H9 (cell line): Measurements from ENCODE around the gene KRTAP21-3. TPM values are rescaled to one million over a fixed set of nuclear protein-coding genes. Genes with fewer than 3 reads are reported as not detected.

Experiments
- DNase-seq: peaks from one replicate; pipeline ENCODE4 v3.0.0-alpha.2; 2017
- H2AFZ ChIP-seq: one replicate; pipeline ENCODE4 v1.6.1; 2013; ENCODE audit warnings: mild to moderate bottlenecking, low read length, control low read depth, moderate library complexity
- H2AK5ac ChIP-seq: 2 replicates; pipeline ENCODE4 v1.6.1; 2013; ENCODE audit warnings: low read length, control low read depth, mixed read lengths; ENCODE audit not compliant: insufficient read length
- H2BK120ac ChIP-seq: one replicate; pipeline ENCODE4 v1.6.1; 2013; ENCODE audit warnings: low read depth, mild to moderate bottlenecking, low read length, control low read depth, inconsistent platforms; ENCODE audit not compliant: poor library complexity, severe bottlenecking
- H2BK12ac ChIP-seq: 2 replicates; pipeline ENCODE4 v1.6.1; 2013; ENCODE audit warnings: low read length, control low read depth, mixed read lengths, low read depth; ENCODE audit not compliant: insufficient read length
- H2BK15ac ChIP-seq: 2 replicates; pipeline ENCODE4 v1.6.1; 2013; ENCODE audit warnings: low read depth, low read length, control low read depth
- H2BK20ac ChIP-seq: one replicate; pipeline ENCODE4 v1.6.1; 2013; ENCODE audit warnings: low read depth, mild to moderate bottlenecking, low read length, control low read depth, inconsistent platforms; ENCODE audit not compliant: poor library complexity, severe bottlenecking
- H2BK5ac ChIP-seq: 2 replicates; pipeline ENCODE4 v1.6.1; 2013; ENCODE audit warnings: low read length, control low read depth, mixed read lengths; ENCODE audit not compliant: insufficient read length
- H3K14ac ChIP-seq: 2 replicates; pipeline ENCODE4 v1.6.1; 2013; ENCODE audit warnings: low read length, control low read depth; ENCODE audit not compliant: insufficient read depth
- H3K18ac ChIP-seq: 2 replicates; pipeline ENCODE4 v1.6.1; 2013; ENCODE audit warnings: low read depth, mild to moderate bottlenecking, mixed read lengths, low read length, control low read depth; ENCODE audit not compliant: insufficient read length
- H3K23ac ChIP-seq: 2 replicates; pipeline ENCODE4 v1.6.1; 2013; ENCODE audit warnings: low read length, control low read depth, mixed read lengths, low read depth; ENCODE audit not compliant: insufficient read length
- H3K23me2 ChIP-seq: 2 replicates; pipeline ENCODE4 v1.6.1; 2013; ENCODE audit warnings: low read depth, mild to moderate bottlenecking, mixed read lengths, low read length, control low read depth; ENCODE audit not compliant: insufficient read length, poor library complexity, severe bottlenecking
- H3K27ac ChIP-seq: 2 replicates; pipeline ENCODE4 v1.5.1; 2013; ENCODE audit warnings: low read length, control low read depth, mixed read lengths, low read depth; ENCODE audit not compliant: insufficient read length
- H3K27me3 ChIP-seq: 2 replicates; pipeline ENCODE4 v1.6.1; 2013; ENCODE audit warnings: low read length, control low read depth, inconsistent platforms; ENCODE audit not compliant: insufficient read depth
- H3K4ac ChIP-seq: 2 replicates; pipeline ENCODE4 v1.6.1; 2013; ENCODE audit warnings: low read depth, mild to moderate bottlenecking, control low read depth, inconsistent platforms, low read length, moderate library complexity
- H3K4me1 ChIP-seq: 2 replicates; pipeline ENCODE4 v1.6.1; 2013; ENCODE audit warnings: low read length, control low read depth, inconsistent platforms; ENCODE audit not compliant: insufficient read depth
- H3K4me2 ChIP-seq: 2 replicates; pipeline ENCODE4 v1.6.1; 2013; ENCODE audit warnings: low read length, control low read depth, mixed read lengths; ENCODE audit not compliant: insufficient read length, insufficient read depth
- H3K56ac ChIP-seq: 2 replicates; pipeline ENCODE4 v1.6.1; 2013; ENCODE audit warnings: low read depth, mild to moderate bottlenecking, mixed read lengths, low read length, control low read depth; ENCODE audit not compliant: insufficient read length
- H3K79me1 ChIP-seq: 2 replicates; pipeline ENCODE4 v1.6.1; 2013; ENCODE audit warnings: low read depth, mild to moderate bottlenecking, moderate library complexity, low read length, control low read depth, inconsistent platforms; ENCODE audit not compliant: insufficient read depth, poor library complexity, severe bottlenecking
- H3K79me2 ChIP-seq: 2 replicates; pipeline ENCODE4 v1.6.1; 2013; ENCODE audit warnings: low read length, control low read depth, inconsistent platforms; ENCODE audit not compliant: insufficient read depth
- H3K9ac ChIP-seq: 2 replicates; pipeline ENCODE4 v1.6.1; 2013; ENCODE audit warnings: low read length, control low read depth, mixed read lengths; ENCODE audit not compliant: insufficient read length; ENCODE audit errors: extremely low read depth
- H3K9me3 ChIP-seq: one replicate; pipeline ENCODE4 v1.6.1; 2013; ENCODE audit warnings: low read depth, low read length, inconsistent platforms; ENCODE audit not compliant: control insufficient read depth
- H3T11ph ChIP-seq: one replicate; pipeline ENCODE4 v1.6.1; 2013; ENCODE audit warnings: mild to moderate bottlenecking, low read length, control low read depth, inconsistent platforms
- H4K20me1 ChIP-seq: one replicate; pipeline ENCODE4 v1.6.1; 2013; ENCODE audit not compliant: control insufficient read depth, insufficient read length, insufficient read depth
- H4K5ac ChIP-seq: 2 replicates; pipeline ENCODE4 v1.6.1; 2013; ENCODE audit warnings: low read depth, mild to moderate bottlenecking, mixed read lengths, low read length, control low read depth; ENCODE audit not compliant: insufficient read length
- H4K8ac ChIP-seq: replicated peaks from 2 replicates; pipeline ENCODE4 v1.6.1; 2013; ENCODE audit warnings: low read length, control low read depth, mixed read lengths, low read depth; ENCODE audit not compliant: insufficient read length
- H4K91ac ChIP-seq: 2 replicates; pipeline ENCODE4 v1.6.1; 2013; ENCODE audit warnings: low read depth, mild to moderate bottlenecking, moderate library complexity, mixed read lengths, low read length, control low read depth; ENCODE audit not compliant: insufficient read length
- H3K27ac Mint-ChIP-seq, 3 experiments: 2 replicates in 2 of 3; 3 replicates in 1 of 3; pipeline ENCODE4 v1.8.0; 2020 to 2021; ENCODE audit warnings: mixed read lengths in 3 of 3, mild to moderate bottlenecking in 1 of 3, moderate library complexity in 1 of 3
- H3K27me3 Mint-ChIP-seq: 2 replicates; pipeline ENCODE4 v1.8.0; 2021; ENCODE audit warnings: low read depth, mild to moderate bottlenecking, moderate library complexity, mixed read lengths
- H3K36me3 Mint-ChIP-seq, 3 experiments: 2 replicates in 2 of 3; 3 replicates in 1 of 3; pipeline ENCODE4 v1.8.0; 2020 to 2021; ENCODE audit warnings: low read depth in 3 of 3, mixed read lengths in 3 of 3; ENCODE audit not compliant: insufficient read depth in 1 of 3
- H3K4me1 Mint-ChIP-seq, 2 experiments: 2 replicates each; pipeline ENCODE4 v1.8.0; 2020; ENCODE audit warnings: mixed read lengths in 2 of 2
- H3K4me3 Mint-ChIP-seq, 2 experiments: 2 replicates in 1 of 2; 3 replicates in 1 of 2; pipeline ENCODE4 v1.8.0; 2020 to 2021; ENCODE audit warnings: mild to moderate bottlenecking in 2 of 2, mixed read lengths in 2 of 2, moderate library complexity in 1 of 2
- H3K9me3 Mint-ChIP-seq, 2 experiments: 2 replicates in 1 of 2; 3 replicates in 1 of 2; pipeline ENCODE4 v1.8.0; 2020; ENCODE audit warnings: mild to moderate bottlenecking in 2 of 2, mixed read lengths in 2 of 2, moderate library complexity in 1 of 2
- WGBS: extraction: QIAGEN DNeasy Blood & Tissue Kit; methylation state at CpG from one replicate; pipeline ENCODE4 v1.1.7; 2013; ENCODE audit warnings: missing lambda C conversion rate, low lambda C conversion rate, mixed read lengths; ENCODE audit not compliant: insufficient read length; ENCODE audit errors: extremely low coverage; 5-methylcytosine and 5-hydroxymethylcytosine counted together
- total RNA-seq: library from RNA; stranded (reverse); gene quantifications from 2 replicates; pipeline ENCODE4 v1.2.1, GENCODE V29; 2021
- TF ChIP-seq, protein P1 (sequence below): fragments of 200-600 bp; sonication (generic); conservative IDR thresholded peaks from 3 replicates; pipeline ENCODE4 v1.8.0; 2021; ENCODE audit warnings: antibody characterized with exemption, mild to moderate bottlenecking

The KRTAP21-3 gene
- total RNA-seq, 1 experiment from 2014 or later, result not detected

DNA sequence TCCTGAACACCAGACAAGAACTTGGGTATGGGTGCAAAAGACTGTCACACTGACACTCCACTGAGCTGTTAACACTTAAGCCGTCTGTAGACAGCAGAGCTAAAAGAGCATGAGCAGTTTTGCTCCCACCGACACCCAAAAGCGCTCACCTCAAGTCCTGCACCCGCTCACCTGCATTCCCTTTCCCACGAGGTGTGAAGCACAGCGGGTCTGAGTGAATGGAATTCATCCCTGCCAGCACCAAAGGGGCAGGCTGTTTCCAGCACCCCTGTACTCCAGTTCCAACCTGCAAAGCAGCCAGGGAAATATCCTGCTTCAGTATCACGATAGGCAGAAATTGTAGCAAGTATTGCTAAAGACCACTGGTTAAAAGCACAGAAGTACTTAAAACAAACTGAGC, 28.8 kb downstream of the KRTAP21-3 start:
- no peak overlapping the region for H4K8ac ChIP-seq
- H2AK5ac ChIP-seq, result no peak overlapping the region
- no peak overlapping the region for H3K56ac ChIP-seq
- H2BK12ac ChIP-seq, result no peak overlapping the region
- peaks cover 0 to 2% of the 10 kb centered on the region in 2 experiments; a peak in 2 of 4 replicates for H3K4me1 Mint-ChIP-seq
- H2AFZ ChIP-seq, result no peak overlapping the region
- no CpG with 5 or more reads among the region's 7 CpGs for WGBS
- H4K5ac ChIP-seq, result no peak overlapping the region
- H3K79me2 ChIP-seq, result no peaks in the 10 kb centered on the region; the same call in 1 of the 2 replicates
- no peaks in the 10 kb centered on the region for H3K23me2 ChIP-seq
- no peak overlapping the region for H2BK20ac ChIP-seq
- no peak overlapping the region for H3K18ac ChIP-seq
- no peak overlapping the region for H2BK120ac ChIP-seq
- H3T11ph ChIP-seq, result no peak overlapping the region
- H3K4me1 ChIP-seq, result no peaks in the 10 kb centered on the region
- H4K20me1 ChIP-seq, result no peaks in the 10 kb centered on the region
- no peak overlapping the region for H2BK15ac ChIP-seq
- no peak overlapping the region for H4K91ac ChIP-seq
- no peak overlapping the region for H3K23ac ChIP-seq
- no peak for DNase-seq
- H3K9me3 Mint-ChIP-seq, result peaks cover 0 to 6% of the 10 kb centered on the region in 2 experiments; a peak in 1 of 5 replicates
- H2BK5ac ChIP-seq, result no peak overlapping the region
- no peak overlapping the region for H3K27ac ChIP-seq
- H3K14ac ChIP-seq, result no peak overlapping the region; the same call in 1 of the 2 replicates
- no peaks in the 10 kb centered on the region for H3K79me1 ChIP-seq
- no peak overlapping the region for H3K27ac Mint-ChIP-seq
- H3K4me3 Mint-ChIP-seq, result no peak overlapping the region
- TF ChIP-seq, protein P1, sequence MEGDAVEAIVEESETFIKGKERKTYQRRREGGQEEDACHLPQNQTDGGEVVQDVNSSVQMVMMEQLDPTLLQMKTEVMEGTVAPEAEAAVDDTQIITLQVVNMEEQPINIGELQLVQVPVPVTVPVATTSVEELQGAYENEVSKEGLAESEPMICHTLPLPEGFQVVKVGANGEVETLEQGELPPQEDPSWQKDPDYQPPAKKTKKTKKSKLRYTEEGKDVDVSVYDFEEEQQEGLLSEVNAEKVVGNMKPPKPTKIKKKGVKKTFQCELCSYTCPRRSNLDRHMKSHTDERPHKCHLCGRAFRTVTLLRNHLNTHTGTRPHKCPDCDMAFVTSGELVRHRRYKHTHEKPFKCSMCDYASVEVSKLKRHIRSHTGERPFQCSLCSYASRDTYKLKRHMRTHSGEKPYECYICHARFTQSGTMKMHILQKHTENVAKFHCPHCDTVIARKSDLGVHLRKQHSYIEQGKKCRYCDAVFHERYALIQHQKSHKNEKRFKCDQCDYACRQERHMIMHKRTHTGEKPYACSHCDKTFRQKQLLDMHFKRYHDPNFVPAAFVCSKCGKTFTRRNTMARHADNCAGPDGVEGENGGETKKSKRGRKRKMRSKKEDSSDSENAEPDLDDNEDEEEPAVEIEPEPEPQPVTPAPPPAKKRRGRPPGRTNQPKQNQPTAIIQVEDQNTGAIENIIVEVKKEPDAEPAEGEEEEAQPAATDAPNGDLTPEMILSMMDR, result no peak
- no peak overlapping the region for H3K4me2 ChIP-seq
- H3K4ac ChIP-seq, result no peak overlapping the region
- no peaks in the 10 kb centered on the region for H3K27me3 Mint-ChIP-seq
- no peaks in the 10 kb centered on the region for H3K9me3 ChIP-seq
- H3K27me3 ChIP-seq, result no peaks in the 10 kb centered on the region
- no peak overlapping the region for H3K9ac ChIP-seq
- H3K36me3 Mint-ChIP-seq, result peaks cover 0 to 15% (median 0%) of the 10 kb centered on the region in 3 experiments; a peak in 3 of 7 replicates
